ENCODE results near the gene PCDHGA1.
"Not testable (repeated sequence)": the region's sequence is repeated elsewhere in the genome, so short reads cannot be mapped to it uniquely, and the experiment has no call there.

Gene PCDHGA1

GRCh38 chr5:141319699-141320098 lies 10.6 kb upstream of the PCDHGA1 start:
- Histone ChIP-seq H3K27me3 (replicated peaks in 2 of 5; ENCODE audit: control insufficient read depth in 4 of 5, insufficient read depth in 5 of 5, low read length in 4 of 5) (no peaks in the 10 kb centered on the region), H3K4me1 (ENCODE audit: control extremely low read depth in 1 of 4, control insufficient read depth in 4 of 4, insufficient read depth in 4 of 4, low read length in 3 of 4) (peaks cover 0 to 5% (median 0%) of the 10 kb centered on the region in 4 experiments), H3K36me3 (ENCODE audit: control insufficient read depth in 4 of 4, insufficient read depth in 4 of 4, low read length in 3 of 4) (peaks cover 11 to 36% (median 24%) of the 10 kb centered on the region in 4 experiments), H3K27ac (ENCODE audit: insufficient read depth in 1 of 2, low read depth in 1 of 2, low read length in 2 of 2, poor library complexity in 1 of 2, severe bottlenecking in 2 of 2) (no peak overlapping the region), H3K4me3 (ENCODE audit: control insufficient read depth in 1 of 7, extremely low read depth in 1 of 7, insufficient read depth in 4 of 7, low read depth in 2 of 7, low read length in 6 of 7) (peak overlapping the region in 6 of 7 experiments; percentile 80 to 97 (median 88)), H3K9me3 (ENCODE audit: control extremely low read depth in 1 of 5, control insufficient read depth in 4 of 5, insufficient read depth in 2 of 5, low read depth in 1 of 5, low read length in 4 of 5) (peaks cover 18 to 73% (median 44%) of the 10 kb centered on the region in 5 experiments)
- 85% methylated on average over 5 of the region's 5 CpGs for WGBS (ENCODE audit: insufficient coverage)
- CTCF ChIA-PET, result interaction anchor here (0.8 to 3.5 kb wide), 21 partner anchors 8 to 244 kb away, joined by 3 to 12 read pairs (median 5); partner anchors contain the start of genes PCDHGA10, PCDHGA11, PCDHGA12 and PCDHGA2
- DNase-seq, result no peak
- POLR2A ChIA-PET, result interaction anchor here (1.2 kb wide), 1 partner anchor 299 kb away, joined by 3 read pairs; the partner anchor contains the start of gene DIAPH1

GRCh38 chr5:141320225-141321169 lies 9.8 kb upstream of the PCDHGA1 start, which contains the start of gene TAF7:
Gene TAF7 (minus strand): TSS chr5:141320784. CDS start chr5:141320044, 740 bp downstream.
- peaks cover 11 to 32% (median 22%) of the 10 kb centered on the region in 4 experiments for H3K36me3 ChIP-seq (ENCODE audit: control insufficient read depth in 4 of 4, insufficient read depth in 4 of 4, low read length in 3 of 4)
- CTCF ChIA-PET, result interaction anchor here (0.5 to 3.5 kb wide), 24 partner anchors 9 to 243 kb away, joined by 3 to 12 read pairs (median 4); partner anchors contain the start of genes PCDHGA10, PCDHGA11, PCDHGA12 and PCDHGA2
- POLR2A ChIA-PET, result interaction anchor here (1.2 kb wide), 1 partner anchor 298 kb away, joined by 3 read pairs; the partner anchor contains the start of gene DIAPH1
- peaks cover 12 to 70% (median 37%) of the 10 kb centered on the region in 5 experiments for H3K9me3 ChIP-seq (ENCODE audit: control extremely low read depth in 1 of 5, control insufficient read depth in 4 of 5, insufficient read depth in 2 of 5, low read depth in 1 of 5, low read length in 4 of 5)
- H3K27ac ChIP-seq (ENCODE audit: insufficient read depth in 1 of 2, low read depth in 1 of 2, low read length in 2 of 2, poor library complexity in 1 of 2, severe bottlenecking in 2 of 2), result peak within 1 kb of the TSS; percentile 99
- DNase-seq, result peak; percentile 96 to 98 (median 97)
- H3K27me3 ChIP-seq (replicated peaks in 2 of 5; ENCODE audit: control insufficient read depth in 4 of 5, insufficient read depth in 5 of 5, low read length in 4 of 5), result no peaks in the 10 kb centered on the region
- WGBS (ENCODE audit: insufficient coverage), result under 1% methylated on average over 65 of the region's 67 CpGs
- peaks cover 0 to 5% (median 0%) of the 10 kb centered on the region in 4 experiments for H3K4me1 ChIP-seq (ENCODE audit: control extremely low read depth in 1 of 4, control insufficient read depth in 4 of 4, insufficient read depth in 4 of 4, low read length in 3 of 4)
- peak within 1 kb of the TSS; percentile 62 to 97 (median 87) for H3K4me3 ChIP-seq (ENCODE audit: control insufficient read depth in 1 of 7, extremely low read depth in 1 of 7, insufficient read depth in 4 of 7, low read depth in 2 of 7, low read length in 6 of 7)

DNA sequence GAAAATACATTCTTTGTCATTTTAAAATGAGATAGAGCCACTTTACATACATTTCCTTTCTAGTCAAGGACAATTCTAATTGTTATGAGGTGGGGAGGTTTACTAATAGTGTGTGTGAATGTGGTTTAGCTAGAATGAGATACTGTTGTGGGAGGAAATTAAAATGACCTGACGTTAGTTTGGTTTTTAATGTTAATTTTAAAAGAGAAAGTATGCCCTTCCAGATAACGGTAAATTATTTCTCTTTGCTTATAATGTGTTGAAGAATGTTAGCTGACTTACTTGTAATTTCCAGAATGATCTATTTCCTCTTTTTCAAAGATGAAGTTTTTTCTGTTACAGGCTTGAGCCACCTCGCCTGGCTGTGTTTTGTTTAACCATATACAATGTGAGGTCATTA lies 8.1 kb upstream of the PCDHGA1 start:
- POLR2A ChIA-PET, result no interaction called here

GRCh38 chr5:141326088-141326854 lies 4.0 kb upstream of the PCDHGA1 start:
- 5% methylated on average over 21 of the region's 27 CpGs for WGBS (ENCODE audit: insufficient coverage)
- peak; percentile 57 to 83 (median 72) for DNase-seq

More for the DNA sequence above, 8.1 kb upstream of the PCDHGA1 start:
- H3K27me3 ChIP-seq (replicated peaks in 2 of 5; ENCODE audit: control insufficient read depth in 4 of 5, insufficient read depth in 5 of 5, low read length in 4 of 5), result peaks cover 0 to 4% (median 3%) of the 10 kb centered on the region in 5 experiments
- CTCF ChIA-PET, result interaction anchor here (1.0 kb wide), 1 partner anchor 246 kb away, joined by 3 read pairs; no protein-coding TSS in a partner anchor
- H3K9me3 ChIP-seq (ENCODE audit: control extremely low read depth in 1 of 5, control insufficient read depth in 4 of 5, insufficient read depth in 2 of 5, low read depth in 1 of 5, low read length in 4 of 5), result peaks cover 11 to 61% (median 39%) of the 10 kb centered on the region in 5 experiments
- H3K36me3 ChIP-seq (ENCODE audit: control insufficient read depth in 4 of 4, insufficient read depth in 4 of 4, low read length in 3 of 4), result peaks cover 11 to 22% (median 16%) of the 10 kb centered on the region in 4 experiments
- no peak overlapping the region for H3K27ac ChIP-seq (ENCODE audit: insufficient read depth in 1 of 2, low read depth in 1 of 2, low read length in 2 of 2, poor library complexity in 1 of 2, severe bottlenecking in 2 of 2)
- H3K4me1 ChIP-seq (ENCODE audit: control extremely low read depth in 1 of 4, control insufficient read depth in 4 of 4, insufficient read depth in 4 of 4, low read length in 3 of 4), result peaks cover 0 to 5% (median 0%) of the 10 kb centered on the region in 4 experiments
- WGBS (ENCODE audit: insufficient coverage), result 100% methylated on average over 2 of the region's 3 CpGs
- no peak overlapping the region for H3K4me3 ChIP-seq (ENCODE audit: control insufficient read depth in 1 of 7, extremely low read depth in 1 of 7, insufficient read depth in 4 of 7, low read depth in 2 of 7, low read length in 6 of 7)
- no peak for DNase-seq

GRCh38 chr5:141328231-141328630 lies 2.1 kb upstream of the PCDHGA1 start:
- Histone ChIP-seq H3K36me3 (ENCODE audit: control insufficient read depth in 4 of 4, insufficient read depth in 4 of 4, low read length in 3 of 4) (no peaks in the 10 kb centered on the region), H3K27me3 (replicated peaks in 2 of 5; ENCODE audit: control insufficient read depth in 4 of 5, insufficient read depth in 5 of 5, low read length in 4 of 5) (peaks cover 9 to 51% (median 12%) of the 10 kb centered on the region in 5 experiments), H3K9me3 (ENCODE audit: control extremely low read depth in 1 of 5, control insufficient read depth in 4 of 5, insufficient read depth in 2 of 5, low read depth in 1 of 5, low read length in 4 of 5) (peaks cover 4 to 75% (median 50%) of the 10 kb centered on the region in 5 experiments), H3K27ac (ENCODE audit: insufficient read depth in 1 of 2, low read depth in 1 of 2, low read length in 2 of 2, poor library complexity in 1 of 2, severe bottlenecking in 2 of 2) (no peak overlapping the region), H3K4me3 (ENCODE audit: control insufficient read depth in 1 of 7, extremely low read depth in 1 of 7, insufficient read depth in 4 of 7, low read depth in 2 of 7, low read length in 6 of 7) (no peak overlapping the region), H3K4me1 (ENCODE audit: control extremely low read depth in 1 of 4, control insufficient read depth in 4 of 4, insufficient read depth in 4 of 4, low read length in 3 of 4) (no peaks in the 10 kb centered on the region)
- POLR2A ChIA-PET, result no interaction called here
- CTCF ChIA-PET, result interaction anchor here (1.2 to 1.8 kb wide), 4 partner anchors 10 to 236 kb away, joined by 3 to 5 read pairs (median 4); partner anchors contain the start of gene PCDHGA3
- peak in 1 of 3 donors; percentile 20 for DNase-seq
- 81% methylated on average over 8 of the region's 8 CpGs for WGBS (ENCODE audit: insufficient coverage)

More at GRCh38 chr5:141326088-141326854, 4.0 kb upstream of the PCDHGA1 start:
- Histone ChIP-seq H3K27me3 (replicated peaks in 2 of 5; ENCODE audit: control insufficient read depth in 4 of 5, insufficient read depth in 5 of 5, low read length in 4 of 5) (peaks cover under 1 to 32% (median 10%) of the 10 kb centered on the region in 5 experiments), H3K4me3 (ENCODE audit: control insufficient read depth in 1 of 7, extremely low read depth in 1 of 7, insufficient read depth in 4 of 7, low read depth in 2 of 7, low read length in 6 of 7) (peak overlapping the region in 6 of 7 experiments; percentile 32 to 74 (median 54)), H3K9me3 (ENCODE audit: control extremely low read depth in 1 of 5, control insufficient read depth in 4 of 5, insufficient read depth in 2 of 5, low read depth in 1 of 5, low read length in 4 of 5) (peaks cover 1 to 67% (median 36%) of the 10 kb centered on the region in 5 experiments), H3K27ac (ENCODE audit: insufficient read depth in 1 of 2, low read depth in 1 of 2, low read length in 2 of 2, poor library complexity in 1 of 2, severe bottlenecking in 2 of 2) (no peak overlapping the region), H3K36me3 (ENCODE audit: control insufficient read depth in 4 of 4, insufficient read depth in 4 of 4, low read length in 3 of 4) (no peaks in the 10 kb centered on the region), H3K4me1 (ENCODE audit: control extremely low read depth in 1 of 4, control insufficient read depth in 4 of 4, insufficient read depth in 4 of 4, low read length in 3 of 4) (no peaks in the 10 kb centered on the region)
- ChIA-PET POLR2A (no interaction called here), CTCF (interaction anchor here (1.2 kb wide), 1 partner anchor 36 kb away, joined by 3 read pairs; no protein-coding TSS in a partner anchor)

DNA sequence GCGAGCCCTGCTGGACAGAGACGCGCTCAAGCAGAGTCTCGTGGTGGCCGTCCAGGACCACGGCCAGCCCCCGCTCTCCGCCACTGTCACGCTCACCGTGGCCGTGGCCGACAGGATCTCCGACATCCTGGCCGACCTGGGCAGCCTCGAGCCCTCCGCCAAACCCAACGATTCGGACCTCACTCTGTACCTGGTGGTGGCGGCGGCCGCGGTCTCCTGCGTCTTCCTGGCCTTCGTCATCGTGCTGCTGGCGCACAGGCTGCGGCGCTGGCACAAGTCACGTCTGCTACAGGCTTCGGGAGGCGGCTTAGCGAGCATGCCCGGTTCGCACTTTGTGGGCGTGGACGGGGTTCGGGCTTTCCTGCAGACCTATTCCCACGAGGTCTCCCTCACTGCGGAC lies 2.3 kb downstream of the PCDHGA1 start:
- peaks cover 15 to 71% (median 34%) of the 10 kb centered on the region in 5 experiments for H3K27me3 ChIP-seq (replicated peaks in 2 of 5; ENCODE audit: control insufficient read depth in 4 of 5, insufficient read depth in 5 of 5, low read length in 4 of 5)
- CTCF ChIA-PET, result interaction anchor here (1.0 kb wide), 2 partner anchors 10 kb away, joined by 3 to 4 read pairs; no protein-coding TSS in a partner anchor
- peaks cover 18 to 77% (median 39%) of the 10 kb centered on the region in 5 experiments for H3K9me3 ChIP-seq (ENCODE audit: control extremely low read depth in 1 of 5, control insufficient read depth in 4 of 5, insufficient read depth in 2 of 5, low read depth in 1 of 5, low read length in 4 of 5)

More for the DNA sequence above, 2.3 kb downstream of the PCDHGA1 start:
- H3K4me1 ChIP-seq (ENCODE audit: control extremely low read depth in 1 of 4, control insufficient read depth in 4 of 4, insufficient read depth in 4 of 4, low read length in 3 of 4); POLR2A ChIA-PET; H3K27ac ChIP-seq (ENCODE audit: insufficient read depth in 1 of 2, low read depth in 1 of 2, low read length in 2 of 2, poor library complexity in 1 of 2, severe bottlenecking in 2 of 2); DNase-seq; H3K4me3 ChIP-seq (ENCODE audit: control insufficient read depth in 1 of 7, extremely low read depth in 1 of 7, insufficient read depth in 4 of 7, low read depth in 2 of 7, low read length in 6 of 7); H3K36me3 ChIP-seq (ENCODE audit: control insufficient read depth in 4 of 4, insufficient read depth in 4 of 4, low read length in 3 of 4): not testable (repeated sequence)
- 39% methylated on average over 35 of the region's 39 CpGs for WGBS (ENCODE audit: insufficient coverage)

Measured in common myeloid progenitor, CD34-positive (primary cell).